ENCODE data around the gene PID1. TPM values are rescaled to one million over a fixed set of nuclear protein-coding genes. Genes with fewer than 3 reads are reported as not detected.

The PID1 gene
- total and polyA plus RNA-seq, 3 donors from 2014 or later = 8.1 to 15.5 (median 14.8) TPM

DNA sequence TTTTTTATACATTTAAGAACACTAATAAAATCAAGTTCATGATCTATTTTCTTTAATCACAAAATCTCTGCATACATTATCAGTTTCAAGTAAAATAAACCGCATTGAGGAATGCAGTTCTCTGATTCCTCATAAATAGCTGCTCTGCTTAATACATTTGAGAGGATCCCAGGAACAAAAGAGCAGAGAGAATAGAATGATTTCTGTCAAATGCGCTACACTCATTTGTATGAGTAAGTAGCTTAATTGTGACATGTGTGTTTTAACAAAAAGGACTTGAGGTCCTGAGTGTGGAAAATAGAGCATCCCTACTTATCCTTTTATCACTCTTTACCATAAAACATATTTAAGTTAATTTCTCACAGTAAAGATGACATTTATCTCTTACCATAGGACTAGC, 134.0 kb downstream of the PID1 start:
- TF ChIP-seq POLR2A (IDR thresholded peaks at IDR 0.05) (no peak), CTCF (IDR thresholded peaks at IDR 0.05) (no peak)

DNA sequence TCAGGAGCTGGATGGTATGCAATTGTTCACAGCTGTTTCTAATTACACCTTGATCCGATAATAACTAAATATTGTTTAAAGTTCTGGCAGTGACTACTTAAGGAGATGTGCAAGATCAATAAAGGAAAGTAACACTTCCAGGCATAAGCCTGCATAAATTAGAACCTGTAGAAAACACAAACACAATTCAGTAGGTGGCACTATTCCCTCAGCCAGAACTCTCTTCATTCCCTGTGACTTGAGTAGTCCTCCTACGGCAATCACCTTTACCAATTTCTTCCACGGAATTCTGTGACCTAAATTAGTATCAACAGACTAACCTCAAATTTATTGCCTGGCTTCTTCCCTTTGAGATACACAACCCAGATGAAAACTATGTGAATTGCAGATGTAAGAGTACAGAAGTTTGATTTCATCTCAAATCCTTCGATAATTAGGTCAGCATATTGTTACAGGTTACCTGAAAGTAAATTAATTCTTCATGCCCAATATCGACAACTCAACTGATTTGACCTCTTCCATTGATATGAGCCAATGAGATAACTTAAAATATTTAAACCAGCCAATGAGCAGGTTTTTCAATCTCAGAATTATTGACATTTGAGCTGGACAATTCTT, 137.8 kb downstream of the PID1 start:
- Histone ChIP-seq H3K27ac (no peak overlapping the region), H3K27me3 (no peaks in the 10 kb centered on the region), H3K36me3 (ENCODE audit: low read depth, missing control alignments) (no peaks in the 10 kb centered on the region), H3K4me3 (no peak overlapping the region), H3K9me3 (no peaks in the 10 kb centered on the region), H3K4me1 (peaks cover 17% of the 10 kb centered on the region)
- intact Hi-C loops (cut with DNase I; ENCODE audit: low total_unique reads) = no loop called here
- TF ChIP-seq POLR2A (IDR thresholded peaks at IDR 0.05) = no peak
- TF ChIP-seq CTCF (IDR thresholded peaks at IDR 0.05) = peak in 2 of 3 experiments; percentile 25 to 35
- 49 to 66% methylated on average over 5 of the region's 5 CpGs for WGBS, 2 donors
- DNase-seq = peak; percentile 49

More for the DNA sequence above, 134.0 kb downstream of the PID1 start:
- H3K27ac ChIP-seq = no peak overlapping the region
- intact Hi-C loops (cut with DNase I; ENCODE audit: low total_unique reads) = no loop called here
- H3K4me3 ChIP-seq = no peak overlapping the region
- no peaks in the 10 kb centered on the region for H3K9me3 ChIP-seq
- 92% methylated on average over 2 of the region's 2 CpGs for WGBS, 2 donors
- peaks cover 4% of the 10 kb centered on the region for H3K4me1 ChIP-seq
- H3K27me3 ChIP-seq = no peaks in the 10 kb centered on the region
- DNase-seq = no peak
- no peaks in the 10 kb centered on the region for H3K36me3 ChIP-seq (ENCODE audit: low read depth, missing control alignments)

DNA sequence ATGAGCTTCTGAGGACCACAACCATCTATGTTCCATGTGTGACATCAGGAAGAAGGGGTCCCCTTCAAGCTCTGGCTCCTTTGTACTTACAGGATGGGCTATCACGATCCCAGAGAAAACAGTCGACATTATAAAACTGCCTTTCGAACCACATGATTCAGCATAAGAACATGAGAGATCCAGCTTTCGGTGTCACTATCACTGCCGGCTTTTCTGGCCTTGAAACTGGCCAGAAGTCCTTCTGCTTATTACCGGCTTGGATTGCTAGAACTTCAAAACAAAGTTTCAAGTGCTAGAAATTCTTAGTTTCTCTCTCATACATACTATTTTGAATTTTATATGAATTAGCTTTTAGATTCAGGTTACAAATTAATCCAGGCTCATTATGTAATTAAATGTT, 138.9 kb downstream of the PID1 start:
- no peaks in the 10 kb centered on the region for H3K9me3 ChIP-seq
- no peak overlapping the region for H3K4me3 ChIP-seq
- H3K27me3 ChIP-seq = no peaks in the 10 kb centered on the region
- no peaks in the 10 kb centered on the region for H3K36me3 ChIP-seq (ENCODE audit: low read depth, missing control alignments)
- H3K4me1 ChIP-seq = peaks cover 17% of the 10 kb centered on the region
- WGBS, 2 donors = 16 to 63% methylated on average over 6 of the region's 6 CpGs
- peak; percentile 47 for DNase-seq
- intact Hi-C loops (cut with DNase I; ENCODE audit: low total_unique reads) = no loop called here
- peak overlapping the region; percentile 19 to 63 for H3K27ac ChIP-seq
- TF ChIP-seq CTCF (IDR thresholded peaks at IDR 0.05) (no peak), POLR2A (IDR thresholded peaks at IDR 0.05) (no peak)

DNA sequence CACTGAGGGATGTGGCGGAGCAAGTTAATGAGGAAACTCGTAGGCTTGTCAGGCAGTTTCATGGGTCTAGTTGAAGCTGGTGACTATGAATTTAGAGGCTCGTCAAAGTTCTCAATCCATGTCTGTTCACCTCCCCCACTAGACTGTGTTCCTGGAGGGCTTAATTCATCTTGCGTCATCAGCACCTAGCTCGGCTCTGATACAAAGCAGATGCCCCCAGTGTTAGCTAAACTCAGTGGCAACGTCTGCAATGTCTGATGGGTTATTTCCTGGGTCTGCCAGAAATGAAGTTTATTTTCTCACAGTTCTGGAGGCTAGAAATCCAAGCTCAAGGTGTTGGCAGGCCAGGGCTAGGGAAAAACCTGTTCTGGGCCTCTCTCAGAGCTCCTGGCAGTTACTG, 140.6 kb downstream of the PID1 start:
- no peak overlapping the region for H3K4me3 ChIP-seq
- no peak for TF ChIP-seq POLR2A (IDR thresholded peaks at IDR 0.05)
- no peak for TF ChIP-seq CTCF (IDR thresholded peaks at IDR 0.05)
- no peak for DNase-seq
- H3K9me3 ChIP-seq = no peaks in the 10 kb centered on the region
- H3K4me1 ChIP-seq = peaks cover 17% of the 10 kb centered on the region
- H3K27ac ChIP-seq = peak overlapping the region in 1 of 2 donors; percentile 3
- intact Hi-C loops (cut with DNase I; ENCODE audit: low total_unique reads) = no loop called here
- 51% methylated on average over 6 of the region's 6 CpGs for WGBS, 2 donors
- H3K27me3 ChIP-seq = no peaks in the 10 kb centered on the region
- no peaks in the 10 kb centered on the region for H3K36me3 ChIP-seq (ENCODE audit: low read depth, missing control alignments)
